ENCODE measurements around the gene WDR45B. TPM values are rescaled to one million over a fixed set of nuclear protein-coding genes. Genes with fewer than 3 reads are reported as not detected.

WDR45B gene
- total and polyA plus RNA-seq, 2 donors (not counting 3 experiments of a cell fraction or from before 2014, with no cell fraction given), result 62.0 to 76.7 TPM

- POLR2A ChIA-PET, result no interaction called here
- Histone ChIP-seq H3K4me1 (ENCODE audit: control insufficient read depth, extremely low read depth, insufficient read depth, low read length) (no peaks in the 10 kb centered on the region), H3K36me3 (ENCODE audit: control insufficient read depth in 2 of 2, extremely low read depth in 1 of 2, insufficient read depth in 2 of 2, low read length in 2 of 2) (peaks cover 7 to 18% of the 10 kb centered on the region in 2 experiments), H3K27ac (ENCODE audit: insufficient read depth, low read depth, low read length) (no peak overlapping the region), H3K79me2 (ENCODE audit: control insufficient read depth, insufficient read depth, low read length) (peaks cover 1% of the 10 kb centered on the region), H3K9ac (replicated peaks; ENCODE audit: extremely low read depth, insufficient read depth, low read length) (no peak overlapping the region), H3K4me2 (ENCODE audit: insufficient read depth, low read length) (no peak overlapping the region), H4K20me1 (replicated peaks; ENCODE audit: control insufficient read depth, extremely low read depth, insufficient read depth, low read length) (no peaks in the 10 kb centered on the region), H3K9me3 (replicated peaks; ENCODE audit: control insufficient read depth, insufficient read depth, low read length) (no peaks in the 10 kb centered on the region), H3K9me1 (replicated peaks; ENCODE audit: control insufficient read depth, extremely low read depth, insufficient read depth, low read length) (no peaks in the 10 kb centered on the region), H3K27me3 (ENCODE audit: control insufficient read depth in 2 of 2, insufficient read depth in 2 of 2, low read length in 2 of 2) (no peaks in the 10 kb centered on the region), H3K4me3 (replicated peaks in 1 of 3; ENCODE audit: insufficient read depth in 1 of 3, low read depth in 1 of 3, low read length in 3 of 3) (no peak overlapping the region), H2AFZ (ENCODE audit: low read depth, low read length) (no peak overlapping the region)
- dilution Hi-C loops (cut with MboI; ENCODE audit: extremely low pct_ligation_motif_present, low sequenced_read_pairs), result no loop called here
- intact Hi-C loops (cut with micrococcal nuclease), result no loop called here
- FAIRE-seq (no peak), DNase-seq (ENCODE audit: low read depth, low spot score) (no peak)
- no peak for TF ChIP-seq CTCF (IDR thresholded peaks at IDR 0.05; ENCODE audit: extremely low read depth in 1 of 2, insufficient read depth in 1 of 2, low read depth in 1 of 2, low read length in 2 of 2)
- no peak for TF ChIP-seq MYC (IDR thresholded peaks at IDR 0.05; ENCODE audit: low read depth, low read length)
- no TSS peak for BruUV-seq (replicated peaks)
- CTCF ChIA-PET, result no interaction called here
These were observed 64.5 kb downstream of the WDR45B start for GRCh38 chr17:82583720-82584234.

- Histone ChIP-seq H3K4me3 (replicated peaks in 1 of 3; ENCODE audit: insufficient read depth in 1 of 3, low read depth in 1 of 3, low read length in 3 of 3) (no peak overlapping the region), H3K4me2 (ENCODE audit: insufficient read depth, low read length) (no peak overlapping the region), H3K79me2 (ENCODE audit: control insufficient read depth, insufficient read depth, low read length) (peaks cover 5% of the 10 kb centered on the region), H3K9me3 (replicated peaks; ENCODE audit: control insufficient read depth, insufficient read depth, low read length) (no peaks in the 10 kb centered on the region), H3K9ac (replicated peaks; ENCODE audit: extremely low read depth, insufficient read depth, low read length) (no peak overlapping the region), H3K9me1 (replicated peaks; ENCODE audit: control insufficient read depth, extremely low read depth, insufficient read depth, low read length) (no peaks in the 10 kb centered on the region), H3K4me1 (ENCODE audit: control insufficient read depth, extremely low read depth, insufficient read depth, low read length) (no peaks in the 10 kb centered on the region), H3K27me3 (ENCODE audit: control insufficient read depth in 2 of 2, insufficient read depth in 2 of 2, low read length in 2 of 2) (no peaks in the 10 kb centered on the region), H4K20me1 (replicated peaks; ENCODE audit: control insufficient read depth, extremely low read depth, insufficient read depth, low read length) (no peaks in the 10 kb centered on the region), H3K27ac (ENCODE audit: insufficient read depth, low read depth, low read length) (no peak overlapping the region), H2AFZ (ENCODE audit: low read depth, low read length) (no peak overlapping the region), H3K36me3 (ENCODE audit: control insufficient read depth in 2 of 2, extremely low read depth in 1 of 2, insufficient read depth in 2 of 2, low read length in 2 of 2) (peaks cover 7 to 21% of the 10 kb centered on the region in 2 experiments)
- CTCF ChIA-PET, result no interaction called here
- no peak for TF ChIP-seq GATA2 (IDR thresholded peaks at IDR 0.05; ENCODE audit: insufficient read depth, insufficient read length, low read depth, low read length)
- TF ChIP-seq MYC (IDR thresholded peaks at IDR 0.05; ENCODE audit: low read depth, low read length), result no peak
- TF ChIP-seq FOS (IDR thresholded peaks at IDR 0.05; ENCODE audit: borderline replicate concordance, insufficient read depth, low read length), result no peak
- no peak for TF ChIP-seq POLR2AphosphoS5 (IDR thresholded peaks at IDR 0.05; ENCODE audit: insufficient read depth, low read depth, low read length)
- no peak for TF ChIP-seq POLR2A (IDR thresholded peaks at IDR 0.05; ENCODE audit: low read depth, low read length)
- no peak for TF ChIP-seq JUN (IDR thresholded peaks at IDR 0.05; ENCODE audit: borderline replicate concordance, insufficient read depth, insufficient read length, low read depth)
- no peak for TF ChIP-seq CTCF (IDR thresholded peaks at IDR 0.05; ENCODE audit: extremely low read depth in 1 of 2, insufficient read depth in 1 of 2, low read depth in 1 of 2, low read length in 2 of 2)
- TF ChIP-seq EZH2 (IDR thresholded peaks at IDR 0.05; ENCODE audit: borderline replicate concordance, low read depth, low read length, severe bottlenecking), result no peak
- no peak for TF ChIP-seq MAX (IDR thresholded peaks at IDR 0.05; ENCODE audit: insufficient read depth, insufficient read length)
- FAIRE-seq, result no peak
- no TSS peak for BruUV-seq (replicated peaks)
- no peak for DNase-seq (ENCODE audit: low read depth, low spot score)
- POLR2A ChIA-PET, result no interaction called here
- intact Hi-C loops (cut with micrococcal nuclease) (no loop called here), dilution Hi-C loops (cut with MboI; ENCODE audit: extremely low pct_ligation_motif_present, low sequenced_read_pairs) (no loop called here)
These were observed 65.5 kb downstream of the WDR45B start for GRCh38 chr17:82582709-82583108.
